ENCODE results near the gene TNFRSF4.

DNA sequence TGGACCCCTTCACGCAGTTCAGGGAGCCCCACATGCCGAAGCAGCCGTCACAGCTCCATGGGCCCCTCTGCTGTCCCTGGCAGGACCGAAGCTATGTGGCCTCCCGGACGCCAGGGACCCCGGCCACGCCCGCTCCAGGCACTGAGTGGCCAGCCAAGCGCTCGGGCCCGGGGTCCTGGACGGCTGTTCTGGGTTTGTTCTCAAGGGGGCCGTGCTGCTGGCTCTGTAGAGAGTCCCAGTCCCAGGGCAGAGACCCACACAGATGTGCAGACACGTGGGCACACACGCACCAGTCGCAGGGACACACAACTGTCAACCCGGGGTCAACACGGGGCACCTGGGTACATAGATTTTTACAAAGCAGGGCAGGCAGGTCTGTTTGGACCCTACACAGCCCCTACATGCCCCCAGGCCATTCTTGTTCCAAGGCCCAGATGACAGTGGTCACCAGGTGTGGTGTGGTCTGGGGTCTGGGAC, 24.8 kb upstream of the TNFRSF4 start:
- TF ChIP-seq JUNB (IDR thresholded peaks at IDR 0.05) (no peak), ZNF24 (IDR thresholded peaks at IDR 0.05) (no peak), BMI1 (IDR thresholded peaks at IDR 0.05; ENCODE audit: borderline replicate concordance) (no peak), ZNF592 (IDR thresholded peaks at IDR 0.05) (no peak), SIN3A (IDR thresholded peaks at IDR 0.05; ENCODE audit: low read depth, low read length) (no peak)
- TF ChIP-seq, protein P1, sequence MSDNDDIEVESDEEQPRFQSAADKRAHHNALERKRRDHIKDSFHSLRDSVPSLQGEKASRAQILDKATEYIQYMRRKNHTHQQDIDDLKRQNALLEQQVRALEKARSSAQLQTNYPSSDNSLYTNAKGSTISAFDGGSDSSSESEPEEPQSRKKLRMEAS (IDR thresholded peaks at IDR 0.05; ENCODE audit: low read depth, low read length) = no peak
